ENCODE measurements around the gene PRODH.

DNA sequence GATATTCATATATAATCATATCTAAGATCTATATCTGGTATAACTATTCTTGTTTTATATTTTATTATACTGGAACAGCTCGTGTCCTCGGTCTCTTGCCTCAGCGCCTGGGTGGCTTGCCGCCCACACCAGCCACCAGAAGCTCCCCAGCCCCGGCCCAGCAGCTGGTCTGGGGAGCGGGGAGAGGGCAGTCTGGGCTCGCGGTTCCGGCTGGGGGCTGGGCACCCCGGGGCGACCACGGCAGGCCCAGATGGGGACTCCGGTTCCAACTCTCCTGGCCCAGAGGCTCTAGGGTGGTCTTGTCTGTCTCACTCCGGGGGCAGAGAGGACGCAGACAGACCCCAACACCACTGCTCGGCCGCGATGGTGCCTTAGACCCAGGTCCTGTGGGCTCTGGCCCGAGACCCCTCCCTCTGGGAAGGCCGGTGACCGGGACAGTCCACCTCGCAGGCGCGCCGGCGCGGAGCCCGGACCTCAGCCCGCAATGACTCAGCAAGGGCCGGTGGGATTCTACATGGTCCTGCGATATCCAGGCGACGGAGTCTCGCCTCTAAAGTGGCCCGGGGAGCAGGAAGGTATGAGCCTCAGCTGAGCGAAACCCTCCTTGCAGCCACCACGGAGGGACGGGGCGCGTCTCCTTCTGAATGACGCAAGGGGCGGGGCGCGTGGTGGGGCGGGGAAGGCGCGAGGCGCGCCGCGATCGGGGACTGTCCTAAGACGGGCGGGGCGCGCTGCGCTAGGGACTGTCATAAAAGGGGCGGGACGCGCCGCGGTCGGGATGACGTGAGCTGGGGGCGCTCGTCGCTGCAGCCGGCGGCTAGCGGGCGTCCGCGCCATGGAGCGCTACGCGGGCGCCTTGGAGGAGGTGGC lies 30.3 kb downstream of the PRODH start, which contains the start of gene DGCR6:
- TF ChIP-seq CEBPB (IDR thresholded peaks at IDR 0.05) (no peak), YY1 (IDR thresholded peaks at IDR 0.05; ENCODE audit: low read depth) (no peak), FOXM1 (IDR thresholded peaks at IDR 0.05; ENCODE audit: borderline replicate concordance, low read depth) (no peak), TAF1 (IDR thresholded peaks at IDR 0.05; ENCODE audit: low read depth) (no peak), REST (IDR thresholded peaks at IDR 0.05; ENCODE audit: low read depth) (no peak), EGR1 (IDR thresholded peaks at IDR 0.05) (no peak), TCF12 (IDR thresholded peaks at IDR 0.05; ENCODE audit: low read depth) (no peak), EP300 (IDR thresholded peaks at IDR 0.05; ENCODE audit: borderline replicate concordance) (no peak), CREB1 (IDR thresholded peaks at IDR 0.05; ENCODE audit: low read depth) (no peak), ZBTB7A (IDR thresholded peaks at IDR 0.05; ENCODE audit: low read depth) (no peak), RAD21 (IDR thresholded peaks at IDR 0.05; ENCODE audit: low read depth) (no peak)
- TF ChIP-seq, protein P1, sequence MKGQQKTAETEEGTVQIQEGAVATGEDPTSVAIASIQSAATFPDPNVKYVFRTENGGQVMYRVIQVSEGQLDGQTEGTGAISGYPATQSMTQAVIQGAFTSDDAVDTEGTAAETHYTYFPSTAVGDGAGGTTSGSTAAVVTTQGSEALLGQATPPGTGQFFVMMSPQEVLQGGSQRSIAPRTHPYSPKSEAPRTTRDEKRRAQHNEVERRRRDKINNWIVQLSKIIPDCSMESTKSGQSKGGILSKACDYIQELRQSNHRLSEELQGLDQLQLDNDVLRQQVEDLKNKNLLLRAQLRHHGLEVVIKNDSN (IDR thresholded peaks at IDR 0.05), result no peak
